HG02973 (cell line): ENCODE data around the gene NHSL2.

Experiments
- ATAC-seq: cut with Tn5 transposase; IDR thresholded peaks from one replicate; pipeline ENCODE4 v1.9.1; 2021; ENCODE audit warnings: moderate library complexity; ENCODE audit not compliant: unreplicated experiment

Gene NHSL2

DNA sequence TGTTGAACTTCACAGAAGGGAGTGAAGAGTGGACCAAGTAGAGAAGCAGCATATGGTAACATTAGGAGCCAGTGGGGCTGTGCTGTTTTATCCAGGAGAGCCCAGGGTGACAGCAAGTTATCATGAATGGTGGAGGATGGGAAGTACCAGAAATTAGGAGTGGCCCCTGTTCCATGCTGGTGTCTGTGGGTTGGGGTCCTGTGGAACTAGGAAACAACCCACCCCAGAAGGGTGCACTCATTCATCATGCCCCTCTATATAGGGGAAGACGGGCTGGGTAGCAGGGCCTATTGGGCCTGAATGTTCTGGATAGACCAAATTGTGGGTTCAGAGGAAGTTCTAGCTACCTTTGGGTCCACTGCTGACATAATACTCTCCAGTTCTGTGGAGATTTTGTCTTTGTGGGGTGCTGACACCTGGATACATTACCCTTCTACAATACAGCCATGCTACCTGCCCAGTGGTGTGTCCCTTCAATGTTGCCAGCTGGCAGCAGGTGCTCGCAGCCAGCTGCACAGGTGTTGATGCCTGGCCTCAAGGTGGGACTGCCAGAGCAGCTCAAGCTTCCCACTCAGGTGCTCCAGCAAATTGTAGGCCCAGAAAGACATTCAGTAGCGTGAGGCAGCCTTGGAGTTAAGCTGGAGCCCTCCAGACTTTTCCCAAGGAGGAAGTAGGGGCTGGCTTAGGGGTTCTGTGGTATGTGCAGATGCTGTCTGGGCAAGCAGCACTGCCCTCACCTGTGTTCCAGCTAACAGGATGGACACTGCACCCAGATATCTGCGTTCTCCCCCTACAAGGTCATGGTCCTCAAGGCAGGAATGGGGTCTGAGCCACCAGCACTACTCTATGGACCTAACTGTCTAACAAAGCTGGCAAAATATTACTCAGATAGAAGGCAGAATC, 106.5 kb downstream of the NHSL2 start:
- no peak for ATAC-seq

DNA sequence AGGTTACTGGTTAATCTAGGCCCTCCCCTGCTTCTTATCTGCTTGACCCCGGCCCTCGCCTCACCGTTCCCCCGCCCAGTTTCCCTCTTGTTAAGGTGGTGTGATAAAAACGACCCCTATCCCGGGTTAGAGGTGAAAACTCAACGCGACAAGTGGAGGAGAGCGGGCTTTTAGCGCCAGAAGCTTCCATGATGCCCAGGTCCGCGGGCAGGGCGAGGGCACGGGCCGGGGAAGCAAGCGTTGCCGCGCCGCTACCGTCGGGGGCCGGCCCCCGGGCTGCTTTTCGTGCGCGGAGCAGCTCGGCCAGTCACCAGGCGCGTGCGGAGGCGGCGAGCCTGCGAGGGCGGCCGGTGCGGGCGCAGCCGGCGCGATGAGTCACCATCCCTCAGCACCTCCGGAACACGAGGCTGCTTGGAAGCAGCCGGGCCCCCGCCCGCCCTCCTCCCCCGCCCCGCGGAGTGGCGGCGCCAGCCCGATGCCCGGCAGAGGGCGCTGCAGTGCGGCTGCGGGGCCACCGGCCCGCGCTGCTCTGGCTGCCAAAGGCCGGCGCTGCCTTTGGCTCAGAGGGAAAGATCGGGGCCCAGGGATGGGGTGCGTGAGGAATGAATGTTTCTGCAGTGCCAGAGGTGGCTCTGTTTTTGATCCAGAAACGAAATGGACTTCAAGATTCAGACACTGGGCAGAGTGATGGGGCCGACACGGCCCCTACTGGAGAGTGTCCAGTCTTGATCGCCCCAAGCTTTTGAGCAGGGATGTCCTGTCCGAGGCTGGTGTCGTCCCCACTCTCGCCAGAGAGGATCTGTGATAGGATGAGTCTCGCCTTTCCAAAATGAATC, 107.8 kb downstream of the NHSL2 start:
- peak; percentile 55 for ATAC-seq

GRCh38 chrX:72019487-72019886, 108.8 kb downstream of the NHSL2 start:
- no peak for ATAC-seq

GRCh38 chrX:72020204-72020603, 109.6 kb downstream of the NHSL2 start:
- ATAC-seq, result no peak

GRCh38 chrX:72020788-72021187, 110.1 kb downstream of the NHSL2 start:
- peak; percentile 58 for ATAC-seq

- no peak for ATAC-seq
These were observed 111.3 kb downstream of the NHSL2 start for GRCh38 chrX:72021975-72022374.

- ATAC-seq, result no peak
These were observed 112.4 kb downstream of the NHSL2 start for GRCh38 chrX:72023071-72023470.

DNA sequence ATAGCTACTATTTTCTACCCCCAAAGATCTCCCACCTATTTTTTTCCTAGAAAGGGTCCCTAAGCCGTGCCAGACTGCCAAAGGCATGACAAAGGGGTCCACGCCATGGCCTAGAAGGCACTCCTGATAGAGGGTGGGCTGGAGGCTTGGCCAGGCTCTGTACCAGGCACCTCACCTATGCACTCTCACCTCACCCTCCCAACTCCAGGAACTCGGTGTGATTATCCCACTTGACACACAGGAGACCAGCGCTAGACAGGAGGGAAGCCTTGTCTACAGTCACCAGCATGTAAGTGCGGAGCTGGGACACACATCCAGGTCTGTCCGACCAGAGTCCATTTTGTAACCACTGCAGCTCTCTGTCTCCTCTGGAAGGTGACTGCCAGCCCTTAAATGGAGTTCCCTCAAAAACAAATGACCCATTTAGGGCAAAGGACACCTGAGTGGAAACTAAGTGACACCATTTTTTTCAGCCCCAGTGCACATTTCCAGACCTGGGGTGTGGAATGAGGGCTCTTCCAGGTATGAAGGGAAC, 114.7 kb downstream of the NHSL2 start:
- ATAC-seq, result no peak

DNA sequence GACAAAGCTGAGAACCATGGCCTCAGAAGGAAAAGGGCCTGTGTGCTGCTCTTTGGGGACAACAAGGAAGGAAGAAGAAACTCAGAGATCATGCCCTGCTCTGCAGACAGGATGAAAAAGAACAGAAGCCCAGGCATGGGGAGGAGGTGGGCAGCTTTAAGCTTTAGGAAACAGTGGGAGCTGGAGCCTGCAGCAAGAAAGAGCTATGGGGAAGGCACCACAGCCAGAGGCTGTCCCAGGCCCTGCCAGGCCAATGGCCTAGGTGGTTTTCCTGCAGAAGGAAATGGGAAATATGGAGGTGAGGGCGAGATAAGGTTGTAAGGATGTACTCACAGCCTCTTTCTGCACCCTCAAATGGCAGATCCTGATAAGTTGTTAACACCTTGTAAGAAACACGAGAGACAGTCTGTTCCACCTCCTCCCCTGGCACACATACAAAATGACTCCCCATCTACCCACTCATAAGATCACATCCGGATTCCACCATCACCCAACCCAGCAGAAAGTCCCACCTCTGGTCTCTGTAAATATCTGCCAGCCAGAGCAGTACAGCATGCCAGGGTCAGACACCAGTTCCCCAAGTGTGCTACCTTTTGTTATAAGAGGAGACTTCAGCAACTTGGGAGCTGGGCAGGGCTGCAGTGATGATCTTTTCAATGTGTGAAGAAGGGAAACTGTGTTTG, 115.8 kb downstream of the NHSL2 start:
- no peak for ATAC-seq

- ATAC-seq, result no peak
These were observed 116.6 kb downstream of the NHSL2 start for GRCh38 chrX:72027024-72027913.

- ATAC-seq, result no peak
These were observed 117.3 kb downstream of the NHSL2 start for GRCh38 chrX:72027914-72028307.

GRCh38 chrX:72028701-72029470, 118.2 kb downstream of the NHSL2 start:
- ATAC-seq, result no peak

- no peak for ATAC-seq
These were observed 119.1 kb downstream of the NHSL2 start for GRCh38 chrX:72029483-72030411.

DNA sequence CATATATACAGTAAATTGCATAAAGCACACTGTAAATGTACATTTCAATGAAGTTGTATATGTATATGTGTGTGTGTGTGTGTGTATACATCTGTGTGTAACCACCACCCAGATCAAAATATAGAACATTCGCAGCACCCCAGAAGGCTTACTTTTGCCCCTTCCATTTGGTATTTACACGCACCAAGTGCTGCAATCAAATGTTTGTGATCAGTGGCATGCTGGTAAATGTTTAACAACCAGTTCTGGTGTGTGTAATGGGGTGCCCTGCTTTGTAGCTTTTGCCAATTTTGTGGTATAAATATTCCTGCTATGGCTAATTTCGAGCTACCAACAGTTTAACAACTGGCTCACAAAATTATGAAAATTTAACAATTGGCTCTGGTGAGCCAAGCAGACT, 119.8 kb downstream of the NHSL2 start:
- no peak for ATAC-seq

DNA sequence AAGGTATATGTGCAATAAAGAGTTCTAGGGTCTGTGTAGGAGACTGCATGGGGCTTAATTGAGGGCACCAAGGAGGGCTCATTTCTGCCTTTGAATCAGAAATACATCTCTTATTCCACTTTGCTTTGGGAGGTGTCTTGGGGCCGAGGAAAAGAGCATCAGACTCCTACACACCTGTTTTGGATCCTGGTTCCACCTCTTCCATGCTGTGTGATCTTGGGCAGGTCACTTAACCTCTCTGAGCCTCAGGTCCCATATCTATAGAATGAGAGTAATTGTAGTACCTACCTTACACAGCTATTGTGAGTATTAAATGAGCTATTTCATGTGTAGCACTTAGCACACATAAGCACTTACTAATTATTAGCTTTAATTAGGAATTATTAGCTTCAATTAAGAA, 120.5 kb downstream of the NHSL2 start:
- no peak for ATAC-seq

- ATAC-seq, result no peak
These were observed 121.0 kb downstream of the NHSL2 start for GRCh38 chrX:72031634-72032033.

- ATAC-seq, result no peak
These were observed 127.0 kb downstream of the NHSL2 start for GRCh38 chrX:72037601-72038000.

DNA sequence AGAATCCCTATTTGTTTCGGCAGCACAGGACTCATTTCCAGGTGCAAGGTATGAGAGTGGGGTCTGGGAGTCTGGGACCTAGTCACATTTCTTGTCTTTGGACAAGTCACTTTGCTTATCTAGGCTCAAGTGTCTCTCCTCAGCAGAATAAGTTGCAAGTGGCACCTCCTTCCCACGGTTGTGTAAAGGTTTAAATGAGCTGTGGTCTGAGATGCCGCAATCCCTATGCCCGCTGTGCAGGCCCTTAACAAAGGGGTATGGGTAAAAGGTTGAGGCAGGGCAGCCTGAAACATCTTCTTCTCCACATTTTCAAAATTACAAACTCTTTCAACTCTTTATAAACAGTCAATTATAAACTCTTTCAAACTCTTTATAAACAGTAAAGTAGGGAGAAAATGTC, 127.4 kb downstream of the NHSL2 start:
- no peak for ATAC-seq
